Measurements from ENCODE around the gene CTBP2. TPM values are rescaled to one million over a fixed set of nuclear protein-coding genes. Genes with fewer than 3 reads are reported as not detected.

The CTBP2 gene
- total RNA-seq, 1 donor from 2014 or later: 109 TPM

DNA sequence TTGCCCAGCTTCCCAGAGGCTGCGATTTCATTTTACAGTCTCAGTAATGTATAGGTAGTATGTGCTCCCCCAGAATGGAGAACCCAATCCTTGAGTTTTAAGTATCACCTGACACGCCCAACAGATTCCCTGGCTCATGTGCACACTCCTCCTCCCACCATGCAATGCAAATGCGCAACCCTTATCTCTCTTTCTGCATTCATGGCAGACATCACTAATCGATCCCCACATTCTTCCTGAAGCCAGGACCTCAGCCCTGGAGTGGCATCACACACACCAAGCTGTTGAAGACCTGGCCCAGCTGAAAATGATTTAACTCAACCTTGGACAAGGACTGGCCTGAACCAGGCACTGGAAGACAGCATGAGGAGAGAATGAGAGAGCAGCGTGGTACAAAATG, 150.0 kb downstream of the CTBP2 start:
- no peak for DNase-seq (ENCODE audit: low read depth)

DNA sequence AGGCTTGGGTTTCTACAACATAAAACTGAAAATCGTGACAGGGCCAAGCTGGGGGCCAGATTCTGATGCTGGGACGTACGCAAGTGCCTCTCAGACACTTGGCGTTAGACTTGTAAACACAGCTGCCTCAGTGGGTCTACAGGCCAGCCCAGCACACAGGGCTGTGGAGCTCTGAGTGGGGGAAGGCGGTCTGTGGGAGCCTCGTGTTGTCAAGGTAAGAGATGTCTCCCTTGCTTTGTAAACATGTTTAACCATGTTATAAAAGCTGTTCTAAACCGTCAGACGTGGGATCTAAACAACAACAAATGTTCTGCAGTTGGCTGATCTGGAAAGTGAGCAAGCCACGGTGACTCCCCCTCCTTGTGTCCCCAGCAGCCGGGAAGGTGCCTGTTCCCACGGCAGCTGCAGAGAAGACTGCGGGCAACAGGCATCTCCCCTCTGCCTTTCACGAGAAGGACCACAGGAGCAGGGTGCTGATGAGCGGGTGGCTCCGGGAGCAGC, 150.7 kb downstream of the CTBP2 start:
- DNase-seq (ENCODE audit: low read depth): no peak

DNA sequence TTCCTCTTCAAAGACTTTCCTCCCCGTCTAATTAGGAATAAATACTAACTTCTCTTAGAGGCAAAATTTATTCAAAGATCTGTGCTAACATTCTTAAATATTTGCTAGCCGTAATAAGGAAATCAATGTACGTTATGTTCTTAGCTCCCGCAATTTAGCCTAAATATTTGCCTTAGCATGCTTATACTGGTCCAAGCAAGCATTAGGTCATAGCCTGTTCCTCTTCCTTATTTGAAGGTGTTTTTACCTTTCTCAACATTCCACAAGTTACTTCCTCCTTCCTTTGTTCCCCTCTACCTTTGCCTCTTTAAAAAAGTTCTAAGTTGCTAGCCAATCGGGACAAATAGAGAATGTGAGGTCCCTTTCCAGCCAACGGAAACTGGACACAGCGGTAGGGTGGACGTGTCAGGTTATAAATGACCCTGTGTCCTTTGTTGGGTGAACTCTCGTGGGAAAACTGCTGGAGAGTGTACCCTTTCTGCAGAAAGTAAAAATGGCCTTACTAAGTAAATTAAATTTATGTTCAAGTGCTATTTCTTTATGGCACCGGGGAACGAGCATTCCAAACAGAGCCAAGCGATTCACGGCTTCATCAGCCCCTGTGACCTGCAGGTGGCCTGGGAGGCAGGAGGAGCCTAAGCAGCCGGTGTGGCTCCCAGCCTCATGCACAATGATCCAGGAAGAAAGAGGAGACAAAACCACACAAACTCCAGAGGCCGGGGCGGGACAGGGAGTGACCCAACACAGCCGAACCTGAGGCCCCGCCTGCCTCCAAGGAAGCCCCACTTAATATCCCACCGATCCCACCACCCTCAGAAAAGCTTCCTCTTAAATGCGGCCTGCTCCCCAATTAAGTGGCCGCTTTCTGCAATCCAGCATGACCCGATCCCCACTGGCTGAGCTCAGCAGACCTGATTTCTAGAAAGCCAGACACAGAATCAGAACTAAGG, 151.4 kb downstream of the CTBP2 start:
- DNase-seq (ENCODE audit: low read depth): no peak

DNA sequence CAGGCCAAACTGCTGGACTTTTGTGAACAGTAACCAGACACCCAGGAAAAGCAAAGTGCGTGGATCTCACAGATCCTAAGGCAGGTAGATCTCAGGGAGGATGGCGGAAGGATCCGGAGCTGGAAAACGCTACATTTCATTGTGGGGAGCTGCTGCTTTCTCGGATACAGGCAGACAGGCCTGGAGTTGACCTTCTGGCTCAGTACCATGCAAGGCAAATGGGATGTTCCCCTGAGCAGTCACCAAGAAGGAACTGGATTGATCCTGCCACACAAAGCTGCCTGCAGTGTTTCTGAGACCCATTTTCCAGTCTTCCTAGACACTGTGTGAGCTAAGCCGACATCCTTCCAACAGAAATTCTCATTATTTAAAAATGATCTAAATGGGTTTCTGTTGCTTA, 152.9 kb downstream of the CTBP2 start:
- DNase-seq (ENCODE audit: low read depth): no peak

DNA sequence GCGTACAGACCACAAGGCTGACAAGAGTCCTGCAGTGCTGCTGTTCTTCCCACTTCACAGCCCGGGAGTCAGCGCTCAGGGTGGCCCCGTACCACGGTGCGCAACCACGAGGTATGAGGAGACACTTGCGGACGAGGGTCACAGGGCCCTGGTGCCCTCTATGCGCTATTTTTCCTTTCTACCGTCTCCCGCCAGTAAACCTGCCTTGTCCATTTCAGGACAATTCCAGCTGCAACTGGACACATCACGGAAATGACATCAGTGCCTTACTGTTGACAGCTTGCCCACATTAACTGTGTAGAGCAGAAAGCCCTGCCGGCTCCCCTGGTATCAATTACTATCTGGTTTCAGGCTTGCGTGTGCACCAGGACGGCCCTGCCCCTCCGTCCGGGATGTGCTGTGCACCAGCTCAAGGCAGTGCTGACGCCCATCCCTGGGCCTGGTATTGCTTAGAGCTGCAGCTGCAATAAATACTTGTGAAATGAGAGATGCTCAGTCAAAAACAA, 153.4 kb downstream of the CTBP2 start:
- DNase-seq (ENCODE audit: low read depth): no peak

DNA sequence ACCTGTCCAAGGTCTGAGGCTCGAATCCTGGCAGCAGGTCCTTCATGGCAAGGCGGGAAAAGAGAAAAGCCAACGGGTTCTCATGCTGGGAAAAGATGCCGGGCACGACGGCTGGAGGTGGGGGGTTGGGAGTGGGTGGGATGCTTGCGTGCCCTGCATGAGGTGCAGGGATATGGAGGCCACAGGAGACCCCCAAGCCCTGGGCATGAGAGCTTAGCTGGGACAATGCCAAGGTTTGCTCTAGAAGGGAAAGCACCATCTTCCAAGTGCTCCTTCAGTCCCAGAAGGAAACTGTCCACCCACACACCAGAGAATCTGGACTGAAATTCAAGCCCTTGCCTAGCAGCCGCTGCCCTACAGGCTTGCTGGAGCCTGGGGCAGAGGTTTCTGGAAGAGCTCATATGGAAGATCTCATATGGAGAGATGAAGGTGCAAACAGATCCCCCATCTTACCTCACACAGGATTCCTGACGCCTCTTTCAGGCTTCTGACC, 154.1 kb downstream of the CTBP2 start:
- DNase-seq (ENCODE audit: low read depth): no peak

DNA sequence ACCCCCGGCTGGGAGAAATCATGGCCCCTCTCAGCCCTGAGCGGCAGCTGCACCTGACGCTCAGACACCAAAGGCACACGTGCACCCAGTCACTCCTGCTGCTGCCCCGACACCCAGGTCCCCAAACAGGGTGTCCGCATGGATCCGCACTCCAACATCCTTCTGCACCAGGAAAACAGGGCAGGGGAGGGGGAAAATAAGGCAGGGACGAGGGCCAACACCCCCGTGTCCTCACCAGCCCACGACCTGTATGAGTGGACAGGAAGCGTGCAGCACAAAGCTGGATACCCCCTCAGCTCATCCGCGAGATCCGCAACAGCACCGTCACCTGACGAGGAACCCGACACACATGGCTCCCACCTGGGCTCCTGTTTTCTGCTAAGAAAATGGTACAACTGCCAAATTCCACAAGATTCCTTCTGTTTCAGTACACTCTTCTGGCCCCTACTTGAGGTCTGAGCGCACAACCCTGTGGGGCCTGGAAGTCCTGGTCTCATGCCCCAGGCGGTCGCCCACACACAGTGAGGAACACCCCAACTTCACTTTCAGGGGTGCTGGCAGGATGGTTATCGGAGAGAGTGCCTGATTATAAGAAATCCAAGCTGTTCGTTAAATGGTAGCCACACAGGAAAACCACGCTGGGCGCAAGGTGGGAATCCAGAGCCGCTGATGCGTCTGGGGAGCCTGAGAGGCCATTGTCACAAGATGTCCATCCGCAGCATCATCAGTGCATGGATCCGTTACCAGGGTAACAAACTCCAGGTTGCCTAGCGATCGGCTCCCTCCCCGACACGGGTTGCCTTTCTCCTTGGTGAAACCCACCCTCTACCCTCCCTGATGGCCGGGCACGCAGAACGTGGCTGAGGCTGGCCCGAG, 154.8 kb downstream of the CTBP2 start:
- DNase-seq (ENCODE audit: low read depth): no peak

DNA sequence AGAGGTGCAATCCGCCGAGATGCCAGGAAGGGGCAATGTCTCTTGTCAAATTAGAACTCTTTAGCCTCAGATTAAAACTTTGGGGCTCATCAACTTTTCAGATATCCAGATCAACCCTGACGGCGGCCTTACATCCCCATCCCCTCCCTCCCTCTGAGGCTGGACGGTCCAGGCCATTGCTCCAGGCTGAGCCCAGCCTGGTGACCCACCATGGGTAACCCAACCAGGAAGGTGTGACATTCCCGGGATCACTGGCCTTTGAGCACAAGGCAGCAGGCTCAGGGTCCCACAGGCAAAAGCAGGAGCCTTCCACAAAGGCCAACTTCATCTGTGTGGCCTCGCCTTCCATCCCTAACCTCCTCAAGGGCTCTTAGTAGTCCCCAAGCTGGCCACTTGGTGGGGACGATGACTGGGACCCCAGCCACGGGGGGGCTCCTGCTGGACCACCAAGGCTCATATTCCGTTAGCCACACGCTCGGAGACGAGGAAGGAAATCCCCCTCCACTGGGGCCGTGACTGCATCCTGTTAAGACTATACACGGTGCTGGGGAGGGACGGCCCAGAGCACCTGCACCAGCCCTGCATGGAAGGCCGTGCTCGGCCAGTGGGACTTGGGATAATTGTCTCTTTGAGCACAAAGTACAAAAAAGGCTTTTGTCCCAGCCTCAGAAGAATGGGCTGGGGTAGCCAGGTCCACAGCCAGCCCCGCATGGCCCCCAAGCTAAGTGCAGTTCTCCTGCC, 155.6 kb downstream of the CTBP2 start:
- DNase-seq (ENCODE audit: low read depth): no peak

DNA sequence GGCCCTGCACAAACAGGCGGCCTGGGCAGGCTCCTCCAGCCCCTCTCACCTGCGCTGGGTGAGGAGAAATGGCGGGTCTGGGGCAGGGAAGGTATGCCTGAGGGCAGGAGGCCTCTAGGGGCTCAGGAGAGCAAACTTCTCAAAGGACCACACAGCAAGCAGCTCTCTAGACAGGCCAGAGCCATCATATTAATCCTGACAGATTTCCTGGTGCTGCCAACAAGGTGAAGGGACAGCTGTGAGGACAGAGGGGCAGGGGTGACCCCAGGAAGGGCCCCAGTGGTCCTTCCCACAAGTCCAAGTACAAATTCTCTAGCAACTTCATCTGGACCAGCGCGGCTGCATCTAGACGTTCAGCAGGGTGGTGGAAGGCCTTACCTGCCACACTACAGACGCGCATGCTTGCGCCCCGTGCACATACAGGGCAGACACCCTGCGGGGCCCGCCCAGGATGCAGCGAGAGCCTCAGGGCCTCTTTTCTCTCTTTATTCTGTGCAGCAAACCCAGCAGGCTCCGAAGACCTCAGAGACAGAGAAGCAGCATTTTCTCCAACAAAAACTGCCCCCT, 156.4 kb downstream of the CTBP2 start:
- no peak for DNase-seq (ENCODE audit: low read depth)

DNA sequence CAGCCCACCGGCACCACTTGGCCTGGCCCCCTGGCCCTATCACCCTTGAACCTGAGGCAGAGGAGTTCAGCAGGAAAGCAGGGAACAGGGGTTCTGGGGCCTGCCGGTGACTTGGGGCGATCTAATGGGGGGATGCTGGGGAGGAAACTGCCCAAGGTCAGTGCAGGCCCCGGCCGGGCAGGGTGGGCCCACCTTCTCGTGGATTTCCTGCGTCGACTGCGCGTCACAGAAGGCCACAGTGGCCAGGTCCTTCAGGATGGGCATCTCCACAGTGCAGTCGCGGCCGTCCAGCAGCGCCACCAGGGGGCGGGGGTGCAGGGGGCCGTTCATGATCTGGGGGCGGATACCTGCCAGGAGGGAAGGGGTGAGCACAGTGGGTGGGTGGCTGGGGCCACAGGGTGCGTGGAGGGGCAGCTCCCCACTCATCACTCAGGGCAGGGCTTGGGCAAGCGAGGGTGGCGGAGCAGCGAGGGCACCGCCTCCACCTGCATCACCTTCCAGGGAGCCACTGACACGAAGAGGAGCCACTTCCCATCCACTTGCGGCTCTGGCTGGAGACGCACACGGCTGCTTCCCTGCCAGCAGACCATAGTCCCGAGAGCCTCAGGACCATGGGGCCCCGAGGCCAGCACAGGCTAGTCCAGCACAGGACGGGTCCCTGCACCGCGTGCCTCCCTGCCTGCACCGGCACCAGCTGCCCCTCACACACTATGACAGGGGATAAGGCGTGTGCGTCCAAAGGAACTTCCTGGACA, 157.0 kb downstream of the CTBP2 start:
- no peak for DNase-seq (ENCODE audit: low read depth)

DNA sequence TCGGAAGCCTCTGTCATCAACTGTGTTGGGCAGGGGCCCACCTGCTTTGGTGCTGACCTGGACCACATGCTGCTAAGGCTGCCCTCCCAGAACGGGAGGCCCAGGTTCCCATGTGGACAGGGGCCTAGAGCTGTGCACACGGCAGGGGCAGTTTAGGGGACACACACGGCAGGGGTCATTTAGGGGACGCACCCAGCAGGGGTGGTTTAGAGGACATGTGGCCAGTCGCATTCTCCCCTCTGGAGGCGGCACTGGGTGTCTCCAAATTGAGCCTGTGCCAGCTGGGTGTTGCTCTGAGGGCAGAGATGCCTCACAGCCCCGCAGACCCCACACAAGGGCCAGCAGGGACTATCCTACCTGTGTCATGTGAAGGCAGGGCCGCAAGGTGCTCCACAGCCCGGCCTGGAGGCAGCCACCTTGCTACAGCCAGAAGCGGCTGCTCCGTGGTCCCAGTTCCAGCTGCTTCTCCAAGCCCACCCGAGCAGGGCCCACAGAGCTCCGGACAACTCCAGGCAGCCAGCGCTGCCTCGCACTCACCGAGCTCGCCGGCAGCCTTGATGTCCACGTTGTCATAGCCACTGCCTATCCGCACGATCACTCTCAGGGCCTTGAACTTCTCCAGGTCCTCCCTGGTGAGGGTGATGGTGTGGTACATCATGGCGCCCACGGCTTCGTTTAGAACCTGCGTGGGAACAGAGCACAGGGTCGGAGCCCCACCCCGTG, 157.8 kb downstream of the CTBP2 start:
- DNase-seq (ENCODE audit: low read depth): no peak

DNA sequence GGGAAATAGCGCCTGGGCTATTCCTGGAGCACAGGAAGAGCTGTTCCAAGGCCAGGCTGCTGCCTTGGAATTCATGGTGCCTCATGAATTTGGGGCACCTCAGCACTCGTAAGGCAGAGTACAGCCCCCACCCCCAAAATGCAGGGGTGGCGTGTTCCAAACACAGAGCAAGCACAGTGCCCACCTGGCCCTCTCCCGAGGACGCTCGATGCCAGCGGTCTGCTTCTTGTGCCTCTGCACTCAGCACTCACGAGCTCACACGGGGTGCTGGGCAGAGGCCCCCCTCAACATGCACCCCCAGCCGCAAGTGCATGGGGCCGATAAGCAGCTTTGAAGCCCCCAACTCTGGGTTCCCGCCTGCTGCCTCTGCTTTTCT, 158.3 kb downstream of the CTBP2 start:
- no peak for DNase-seq (ENCODE audit: low read depth)

DNA sequence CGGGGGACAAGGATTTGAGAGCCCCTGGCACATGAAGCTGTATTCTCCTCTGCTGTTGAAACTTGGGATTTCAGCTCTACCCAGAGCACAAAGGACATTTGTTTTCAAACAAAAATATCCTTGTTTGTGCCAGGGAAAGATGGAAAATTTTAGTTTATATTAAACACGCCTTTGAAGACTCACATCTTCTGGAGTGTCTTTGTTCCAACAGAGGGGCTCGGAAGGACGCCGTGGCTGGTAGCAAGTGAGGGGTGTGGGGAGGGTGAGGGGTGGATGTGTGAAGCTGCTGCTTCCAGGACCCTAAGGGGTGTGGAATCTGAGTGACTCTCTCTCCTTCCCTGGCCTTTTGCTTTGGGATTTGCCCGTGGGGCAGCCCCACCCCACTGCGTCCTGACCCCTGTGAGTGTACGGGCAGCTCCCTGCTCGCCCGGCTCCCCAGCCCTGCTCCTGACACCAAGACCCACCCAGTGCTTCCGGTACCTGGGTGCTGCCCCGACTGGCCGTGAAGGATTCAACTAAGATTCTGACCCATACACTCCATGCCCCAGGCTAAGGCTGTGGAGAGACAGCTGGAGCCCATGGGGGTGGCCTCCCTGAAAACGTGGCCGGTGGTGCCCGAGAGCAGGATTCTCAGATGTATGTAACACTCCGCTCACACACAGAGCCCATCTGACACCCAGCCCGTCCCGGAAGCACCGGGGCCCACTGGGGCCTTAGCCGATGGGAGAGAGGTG, 158.9 kb downstream of the CTBP2 start:
- no peak for DNase-seq (ENCODE audit: low read depth)

DNA sequence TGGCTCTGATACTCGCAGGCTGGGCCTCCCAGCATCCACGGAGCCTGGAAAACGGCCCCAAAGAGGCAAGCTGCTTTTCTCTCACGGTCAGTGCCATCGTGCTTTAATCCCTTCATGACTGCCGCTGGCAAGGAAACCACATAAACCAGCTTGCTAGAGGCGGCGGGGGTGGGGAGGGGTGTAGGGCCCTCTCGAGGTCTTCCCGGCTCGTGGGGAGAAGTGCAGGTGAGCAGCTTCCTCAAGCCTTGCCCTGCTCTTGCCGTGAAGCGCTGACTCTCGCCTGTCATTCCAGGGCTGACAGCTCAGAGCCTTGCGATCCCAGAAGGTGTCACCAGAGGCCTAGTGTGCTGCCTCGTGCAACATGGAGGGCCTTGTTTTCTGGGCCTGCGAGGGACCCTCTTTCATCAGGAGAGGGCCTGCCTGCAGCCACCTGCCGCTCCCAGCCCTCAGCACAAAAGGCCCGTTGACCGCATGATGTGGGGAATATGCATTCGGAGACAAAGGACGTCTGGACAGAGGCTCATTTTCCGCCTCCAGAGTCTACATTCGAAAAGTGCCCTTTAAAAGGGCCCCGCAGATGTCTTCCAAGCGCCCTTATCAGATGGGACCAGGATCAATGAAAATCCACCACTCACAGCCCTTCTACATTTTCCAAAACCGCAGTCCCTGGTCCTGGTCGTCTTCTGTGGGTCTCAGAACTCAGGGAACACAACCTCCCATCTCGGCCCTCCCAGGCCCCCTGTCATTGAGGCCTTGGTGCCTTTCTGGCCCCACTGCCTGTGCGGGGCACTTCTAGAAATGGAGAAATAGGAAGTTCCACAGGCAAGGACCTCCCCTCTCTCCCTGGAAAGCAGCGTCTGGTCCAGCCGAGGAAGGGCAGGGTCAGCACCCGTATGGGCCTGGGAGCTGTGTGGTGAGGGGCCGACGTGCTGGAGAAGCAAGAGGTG, 159.7 kb downstream of the CTBP2 start:
- DNase-seq (ENCODE audit: low read depth): no peak

DNA sequence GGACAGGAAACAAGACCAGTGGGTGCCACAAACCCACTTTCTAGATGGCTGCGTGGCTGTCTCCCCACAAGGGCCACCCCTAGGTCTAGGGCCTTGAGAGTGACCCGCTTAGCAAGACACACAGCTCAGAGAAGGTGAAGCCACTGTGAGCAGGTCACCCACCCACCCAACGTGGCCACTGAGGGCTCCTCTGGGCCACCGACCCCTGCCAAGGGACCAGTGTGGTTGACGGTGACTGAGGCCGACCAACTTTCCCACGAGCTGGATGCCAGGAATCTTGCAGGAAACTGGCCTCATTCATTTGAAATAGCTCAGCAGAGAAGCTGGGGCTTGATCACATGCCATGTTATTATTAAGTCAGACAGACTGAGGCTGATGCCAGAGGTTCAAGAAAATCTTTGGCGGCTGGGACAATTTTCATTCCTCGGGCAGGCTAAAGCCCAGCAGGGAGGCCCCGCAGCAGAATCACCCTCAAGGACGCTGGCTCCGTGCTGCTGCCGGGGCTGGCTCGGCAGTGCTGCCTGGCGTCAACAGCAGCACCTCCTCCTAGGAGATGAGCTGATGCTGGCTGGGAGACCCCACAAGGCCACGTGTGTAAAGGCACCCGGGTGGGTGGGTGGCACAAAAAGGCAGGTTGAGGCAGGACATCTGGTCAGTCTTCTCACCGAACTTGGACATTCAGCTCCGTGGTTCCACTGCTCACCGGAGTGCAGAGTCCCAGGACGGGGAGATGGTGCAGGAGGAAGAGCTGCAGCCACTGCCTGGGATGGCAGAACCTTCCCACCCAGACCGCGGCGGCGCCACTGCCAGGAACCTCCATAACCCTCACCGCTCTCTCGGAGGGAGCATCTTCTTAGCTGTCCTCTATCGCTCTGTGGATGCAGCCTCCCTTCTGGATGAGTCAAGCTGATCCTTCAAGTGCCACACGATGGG, 160.7 kb downstream of the CTBP2 start:
- no peak for DNase-seq (ENCODE audit: low read depth)

DNA sequence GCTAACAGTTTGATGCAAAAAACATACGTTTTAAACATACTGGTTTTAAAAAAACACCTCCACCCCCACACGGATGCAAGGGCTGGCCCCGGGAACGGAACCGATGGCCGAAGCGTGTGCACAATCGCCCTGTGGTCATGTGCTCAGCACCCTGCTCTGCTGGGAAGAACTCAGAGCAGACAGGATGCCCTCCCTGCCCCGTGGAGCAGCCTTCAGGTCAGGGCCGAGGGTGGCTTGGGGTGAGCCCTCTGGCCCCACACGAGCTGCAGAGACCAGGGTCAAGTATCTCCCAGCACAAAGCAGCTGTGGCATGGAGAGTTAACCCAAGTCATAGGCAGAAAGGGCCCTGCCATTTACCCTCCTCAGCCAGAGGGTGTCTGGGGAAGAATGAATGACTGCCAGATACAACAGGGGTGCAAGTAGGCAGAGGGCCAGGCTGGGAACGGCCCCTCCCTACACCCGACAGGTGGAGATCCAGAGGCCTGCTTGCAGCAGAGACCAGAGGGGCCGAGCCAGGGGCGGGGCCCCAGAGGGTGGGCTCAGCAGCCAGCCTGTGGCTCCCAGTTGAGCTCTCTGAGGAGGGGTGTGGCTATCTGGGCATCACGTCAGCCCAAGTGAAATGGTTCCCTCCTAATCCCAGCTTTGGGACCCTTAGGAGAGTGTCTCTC, 161.6 kb downstream of the CTBP2 start:
- DNase-seq (ENCODE audit: low read depth): no peak

All from renal cortical epithelial cell (primary cell).